ENCODE results near the gene AUTS2.

The AUTS2 gene

DNA sequence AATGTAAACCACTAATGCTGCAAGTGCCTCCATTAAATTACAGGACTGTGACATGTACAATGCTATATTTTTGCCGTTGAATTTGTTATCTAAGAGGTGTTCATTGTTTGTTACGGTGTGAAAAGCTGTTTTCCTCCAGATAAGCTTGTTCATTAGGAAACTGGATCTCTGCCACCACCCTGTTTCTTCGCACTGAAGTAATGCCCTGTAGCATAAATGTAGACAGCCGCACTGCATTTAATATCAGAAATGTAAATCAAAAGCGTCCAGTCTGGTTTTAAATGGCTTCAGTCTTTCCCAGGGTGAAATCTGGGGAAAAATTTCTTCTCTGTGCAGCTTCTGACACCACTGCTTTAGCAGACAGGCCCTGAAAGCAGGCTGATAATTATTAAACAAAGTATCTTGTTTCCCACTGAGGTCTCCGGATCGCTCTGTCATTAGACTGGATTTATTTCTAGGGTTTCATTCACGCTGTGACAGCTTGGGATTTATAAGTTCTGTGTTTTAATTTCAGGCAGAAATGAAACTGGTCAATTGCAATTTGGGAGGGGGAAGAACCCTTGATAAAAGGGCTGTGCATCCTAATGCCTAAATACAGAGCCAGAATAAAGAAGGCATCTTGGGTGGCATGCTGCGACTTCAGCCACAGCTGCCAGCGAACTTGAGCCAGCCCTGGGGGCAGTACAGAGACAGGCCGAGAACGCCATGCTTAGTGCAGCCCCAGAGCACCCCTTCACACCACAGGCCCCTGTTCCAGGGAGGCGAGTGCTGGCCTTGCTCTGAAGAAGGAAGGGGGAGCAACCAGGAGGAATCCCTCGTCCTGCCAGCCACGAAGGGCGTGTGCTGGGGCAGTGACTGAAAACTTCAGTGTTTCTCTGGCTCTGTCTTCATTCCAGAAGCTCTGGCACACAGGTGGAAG is 985.9 kb downstream of the AUTS2 start:
- DNase-seq (ENCODE audit: low spot score) = no peak
- TF ChIP-seq, protein P1, sequence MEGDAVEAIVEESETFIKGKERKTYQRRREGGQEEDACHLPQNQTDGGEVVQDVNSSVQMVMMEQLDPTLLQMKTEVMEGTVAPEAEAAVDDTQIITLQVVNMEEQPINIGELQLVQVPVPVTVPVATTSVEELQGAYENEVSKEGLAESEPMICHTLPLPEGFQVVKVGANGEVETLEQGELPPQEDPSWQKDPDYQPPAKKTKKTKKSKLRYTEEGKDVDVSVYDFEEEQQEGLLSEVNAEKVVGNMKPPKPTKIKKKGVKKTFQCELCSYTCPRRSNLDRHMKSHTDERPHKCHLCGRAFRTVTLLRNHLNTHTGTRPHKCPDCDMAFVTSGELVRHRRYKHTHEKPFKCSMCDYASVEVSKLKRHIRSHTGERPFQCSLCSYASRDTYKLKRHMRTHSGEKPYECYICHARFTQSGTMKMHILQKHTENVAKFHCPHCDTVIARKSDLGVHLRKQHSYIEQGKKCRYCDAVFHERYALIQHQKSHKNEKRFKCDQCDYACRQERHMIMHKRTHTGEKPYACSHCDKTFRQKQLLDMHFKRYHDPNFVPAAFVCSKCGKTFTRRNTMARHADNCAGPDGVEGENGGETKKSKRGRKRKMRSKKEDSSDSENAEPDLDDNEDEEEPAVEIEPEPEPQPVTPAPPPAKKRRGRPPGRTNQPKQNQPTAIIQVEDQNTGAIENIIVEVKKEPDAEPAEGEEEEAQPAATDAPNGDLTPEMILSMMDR (IDR thresholded peaks at IDR 0.05; ENCODE audit: extremely low read depth, missing control alignments) = no peak

DNA sequence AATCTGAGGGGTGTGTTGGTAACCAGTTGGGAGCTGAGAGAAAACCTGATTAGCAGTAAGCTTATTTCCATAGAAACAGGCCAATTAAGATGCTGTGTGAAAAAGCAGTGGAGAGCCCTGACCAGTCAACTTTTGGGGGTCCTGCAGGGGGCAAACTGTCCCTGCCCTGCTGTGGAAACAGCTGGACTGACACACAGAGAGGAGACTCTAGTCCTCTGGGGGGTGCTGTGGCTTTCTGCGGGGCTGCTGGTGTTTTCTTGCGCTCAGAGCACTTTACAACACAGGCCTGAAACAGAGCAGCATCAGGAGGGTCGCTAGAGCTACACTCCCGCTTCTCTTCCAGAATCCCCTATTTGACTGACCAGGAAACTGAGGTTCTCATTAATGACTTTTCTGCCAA is 986.8 kb downstream of the AUTS2 start:
- TF ChIP-seq, protein P1 (IDR thresholded peaks at IDR 0.05; ENCODE audit: extremely low read depth, missing control alignments) = no peak
- DNase-seq (ENCODE audit: low spot score) = no peak

DNA sequence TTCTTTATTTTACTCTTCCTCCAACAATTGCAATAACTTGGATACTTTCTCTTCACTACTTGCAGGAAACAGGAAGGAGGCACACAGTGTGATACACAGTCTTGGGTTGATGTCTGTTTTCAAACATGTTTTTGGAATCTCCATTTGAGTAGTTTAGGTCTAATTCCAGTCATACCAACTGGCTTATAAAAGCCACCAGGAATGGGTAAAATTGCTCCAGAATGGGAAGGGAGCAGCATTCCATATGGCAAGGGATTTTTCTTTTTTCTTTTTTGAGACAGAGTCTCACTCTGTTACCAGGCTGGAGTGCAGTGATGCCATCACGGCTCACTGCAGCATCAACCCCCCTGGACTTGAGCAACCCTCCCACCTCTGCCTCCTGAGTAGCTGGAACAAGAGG is 988.5 kb downstream of the AUTS2 start:
- no peak for DNase-seq (ENCODE audit: low spot score)
- TF ChIP-seq, protein P1 (IDR thresholded peaks at IDR 0.05; ENCODE audit: extremely low read depth, missing control alignments) = no peak

DNA sequence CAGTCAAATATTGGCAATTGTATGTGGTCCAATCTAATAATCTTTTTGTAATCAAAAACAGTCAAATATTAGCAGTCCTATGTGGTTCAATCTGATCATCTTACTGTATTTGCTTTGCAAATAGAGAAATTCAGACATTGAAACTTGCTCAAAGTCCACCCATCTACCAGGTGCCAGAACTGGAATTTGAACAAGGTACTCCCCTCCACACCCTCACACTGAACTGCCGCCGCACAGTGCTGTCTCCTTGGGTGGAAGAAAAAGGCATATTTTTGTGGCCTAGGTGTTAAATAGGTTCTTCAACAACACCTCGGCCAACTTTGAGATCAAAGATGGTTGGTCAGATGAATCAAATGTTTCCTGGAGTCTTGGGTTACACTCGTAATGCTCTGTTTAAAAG is 989.5 kb downstream of the AUTS2 start:
- no peak for DNase-seq (ENCODE audit: low spot score)
- TF ChIP-seq, protein P1 (IDR thresholded peaks at IDR 0.05; ENCODE audit: extremely low read depth, missing control alignments) = no peak

DNA sequence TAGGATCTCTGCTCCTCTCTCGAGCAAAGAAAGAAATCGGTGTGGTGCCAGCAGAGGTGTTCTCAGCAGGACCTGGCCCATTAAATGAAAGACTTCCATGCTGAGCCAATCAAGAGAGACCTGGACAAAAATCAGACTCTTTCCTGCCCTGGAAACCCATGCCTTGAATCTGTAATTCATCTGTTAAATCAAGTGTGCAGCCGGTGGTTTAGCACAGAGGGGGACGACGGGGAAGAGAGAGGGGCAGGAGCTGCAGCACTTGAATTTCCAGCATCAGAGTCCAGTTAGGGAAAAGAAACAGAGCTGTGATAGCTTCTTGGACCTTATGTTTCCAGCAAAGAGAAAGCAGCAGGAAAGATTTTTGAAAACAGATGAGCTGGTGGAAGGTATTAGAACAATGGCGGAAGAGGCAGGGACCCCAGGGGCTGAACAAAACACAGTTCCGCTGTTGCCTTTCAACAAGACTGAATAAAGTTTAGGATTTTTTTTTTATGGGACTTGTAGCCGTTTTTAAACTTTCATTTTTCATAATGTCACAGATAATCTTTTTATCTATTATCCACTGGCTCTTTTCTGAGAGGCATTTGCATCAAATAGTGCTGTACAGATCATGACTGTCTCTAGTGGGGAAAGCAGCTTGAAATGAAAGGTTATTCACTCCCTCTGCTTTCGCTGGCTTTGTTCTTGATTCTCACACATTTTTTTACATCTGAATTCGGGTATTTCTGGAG is 990.1 kb downstream of the AUTS2 start:
- TF ChIP-seq, protein P1 (IDR thresholded peaks at IDR 0.05; ENCODE audit: extremely low read depth, missing control alignments) = no peak
- DNase-seq (ENCODE audit: low spot score) = no peak

DNA sequence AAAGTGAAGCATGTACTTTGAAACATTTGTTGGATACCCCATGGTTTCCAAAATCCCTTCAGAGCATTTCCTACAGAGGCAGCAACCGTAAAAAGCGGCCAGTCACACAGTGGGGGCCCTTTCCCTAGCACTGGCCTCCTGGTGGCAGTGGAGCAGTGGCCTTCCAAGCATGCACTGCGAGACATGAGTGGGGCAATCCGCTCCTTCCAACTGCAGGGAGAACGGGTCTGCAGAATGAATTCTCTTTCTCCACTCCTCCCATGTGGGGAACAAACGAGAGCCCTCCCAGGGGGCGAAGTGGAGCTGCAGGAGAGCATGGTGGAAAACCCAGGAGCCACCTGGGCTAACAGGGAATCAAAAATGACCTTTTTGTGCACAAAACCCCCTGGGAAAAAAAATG is 990.7 kb downstream of the AUTS2 start:
- TF ChIP-seq, protein P1 (IDR thresholded peaks at IDR 0.05; ENCODE audit: extremely low read depth, missing control alignments) = no peak
- no peak for DNase-seq (ENCODE audit: low spot score)

DNA sequence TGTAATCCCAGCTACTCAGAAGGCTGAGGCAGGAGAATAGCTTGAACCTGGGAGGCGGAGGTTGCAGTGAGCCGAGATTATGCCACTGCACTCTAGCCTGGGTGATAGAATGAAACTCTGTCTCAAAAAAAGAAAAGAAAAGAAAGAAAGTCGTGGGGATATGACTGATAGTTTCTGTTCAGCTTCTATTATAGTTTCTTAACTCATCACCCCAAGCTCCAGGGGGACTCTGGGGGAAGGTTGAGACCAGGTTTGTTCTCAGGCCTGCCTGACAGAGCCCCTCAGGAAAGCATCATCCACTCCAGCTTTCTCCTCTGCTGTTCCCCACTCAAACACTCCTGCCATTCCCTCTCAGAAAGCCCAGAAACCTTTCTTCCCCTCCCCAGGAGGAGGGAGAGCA is 991.3 kb downstream of the AUTS2 start:
- no peak for DNase-seq (ENCODE audit: low spot score)
- TF ChIP-seq, protein P1 (IDR thresholded peaks at IDR 0.05; ENCODE audit: extremely low read depth, missing control alignments) = no peak
